ENCODE results near the gene PDZD2.

The PDZD2 gene

GRCh38 chr5:31931874-31932273 is 292.9 kb downstream of the PDZD2 start:
- Histone ChIP-seq H3K27me3 (ENCODE audit: low read depth, low read length) (no peaks in the 10 kb centered on the region), H4K20me1 (ENCODE audit: insufficient read depth, low read length) (no peaks in the 10 kb centered on the region), H3K4me1 (ENCODE audit: low read length) (no peaks in the 10 kb centered on the region), H2AFZ (ENCODE audit: low read depth, low read length) (no peak overlapping the region), H3K27ac (ENCODE audit: low read length) (no peak overlapping the region), H3K9ac (ENCODE audit: low read length) (no peak overlapping the region), H3K4me2 (ENCODE audit: low read length) (no peak overlapping the region), H3K4me3 (ENCODE audit: low read length) (no peak overlapping the region), H3K9me3 (ENCODE audit: insufficient read depth, low read length) (no peaks in the 10 kb centered on the region), H3K36me3 (replicated peaks; ENCODE audit: low read depth, low read length) (no peaks in the 10 kb centered on the region), H3K79me2 (ENCODE audit: low read length) (no peaks in the 10 kb centered on the region)
- TF ChIP-seq CTCF (IDR thresholded peaks at IDR 0.05; ENCODE audit: low read depth, low read length) = no peak
- no peak for TF ChIP-seq EZH2phosphoT487 (IDR thresholded peaks at IDR 0.05; ENCODE audit: low read depth)

- H3K4me3 ChIP-seq (ENCODE audit: low read length) = no peak overlapping the region
- H3K36me3 ChIP-seq (replicated peaks; ENCODE audit: low read depth, low read length) = no peaks in the 10 kb centered on the region
- TF ChIP-seq EZH2phosphoT487 (IDR thresholded peaks at IDR 0.05; ENCODE audit: low read depth) (no peak), CTCF (IDR thresholded peaks at IDR 0.05; ENCODE audit: low read depth, low read length) (no peak)
- no peak overlapping the region for H3K4me2 ChIP-seq (ENCODE audit: low read length)
- H2AFZ ChIP-seq (ENCODE audit: low read depth, low read length) = no peak overlapping the region
- H3K4me1 ChIP-seq (ENCODE audit: low read length) = no peaks in the 10 kb centered on the region
- no peak overlapping the region for H3K27ac ChIP-seq (ENCODE audit: low read length)
- no peaks in the 10 kb centered on the region for H3K9me3 ChIP-seq (ENCODE audit: insufficient read depth, low read length)
- no peaks in the 10 kb centered on the region for H3K79me2 ChIP-seq (ENCODE audit: low read length)
- H4K20me1 ChIP-seq (ENCODE audit: insufficient read depth, low read length) = no peaks in the 10 kb centered on the region
- H3K9ac ChIP-seq (ENCODE audit: low read length) = no peak overlapping the region
- no peaks in the 10 kb centered on the region for H3K27me3 ChIP-seq (ENCODE audit: low read depth, low read length)
Observed at GRCh38 chr5:31934156-31934555, 295.2 kb downstream of the PDZD2 start.

DNA sequence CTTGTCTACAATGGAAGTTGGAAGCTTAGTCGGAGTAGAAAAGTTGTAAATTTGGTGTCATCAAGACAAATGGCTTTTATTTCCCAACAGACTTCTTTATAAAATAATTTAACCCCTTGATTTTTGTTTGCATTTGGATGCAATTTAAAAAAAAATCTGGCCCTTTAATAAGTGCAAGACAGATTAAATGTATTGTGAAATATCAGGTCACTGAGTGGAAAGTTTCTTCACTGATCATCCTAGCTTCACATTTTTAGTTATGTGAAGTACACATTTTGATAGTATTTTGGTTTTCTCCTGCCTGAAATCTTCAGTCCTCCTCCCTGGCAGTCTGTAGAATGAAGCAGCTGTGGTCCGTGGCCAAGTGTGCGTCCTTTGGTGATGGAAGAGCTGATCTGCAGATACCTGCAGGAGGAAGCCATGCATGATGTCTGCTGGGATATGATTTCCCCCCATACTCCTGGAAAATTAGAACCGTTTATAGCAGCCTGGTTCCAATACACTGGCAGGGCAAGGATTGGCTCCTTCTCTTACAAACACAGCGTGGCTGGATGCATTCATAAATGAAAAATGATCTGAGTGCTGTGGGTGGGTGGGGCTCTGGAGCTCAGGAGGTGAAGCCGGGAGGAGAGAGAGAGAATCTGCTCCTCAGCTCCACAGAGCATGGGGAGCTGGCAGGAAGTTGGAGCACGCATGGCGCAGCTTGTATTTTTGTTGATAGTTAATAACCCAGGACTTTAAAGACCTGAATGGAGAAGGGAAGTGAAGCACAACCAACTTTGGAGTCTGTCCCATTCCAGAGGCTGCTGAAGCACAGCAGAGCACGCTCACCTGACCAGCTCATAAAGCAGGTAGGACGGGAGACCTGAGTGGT is 296.8 kb downstream of the PDZD2 start:
- Histone ChIP-seq H3K27me3 (ENCODE audit: low read depth, low read length) (no peaks in the 10 kb centered on the region), H3K36me3 (replicated peaks; ENCODE audit: low read depth, low read length) (no peaks in the 10 kb centered on the region), H3K27ac (ENCODE audit: low read length) (no peak overlapping the region), H3K9ac (ENCODE audit: low read length) (no peak overlapping the region), H3K4me3 (ENCODE audit: low read length) (no peak overlapping the region), H3K9me3 (ENCODE audit: insufficient read depth, low read length) (no peaks in the 10 kb centered on the region), H3K79me2 (ENCODE audit: low read length) (no peaks in the 10 kb centered on the region), H4K20me1 (ENCODE audit: insufficient read depth, low read length) (no peaks in the 10 kb centered on the region), H3K4me1 (ENCODE audit: low read length) (no peaks in the 10 kb centered on the region), H2AFZ (ENCODE audit: low read depth, low read length) (no peak overlapping the region), H3K4me2 (ENCODE audit: low read length) (no peak overlapping the region)
- TF ChIP-seq EZH2phosphoT487 (IDR thresholded peaks at IDR 0.05; ENCODE audit: low read depth) (no peak), CTCF (IDR thresholded peaks at IDR 0.05; ENCODE audit: low read depth, low read length) (no peak)

- no peak overlapping the region for H3K9ac ChIP-seq (ENCODE audit: low read length)
- H3K4me1 ChIP-seq (ENCODE audit: low read length) = no peaks in the 10 kb centered on the region
- H4K20me1 ChIP-seq (ENCODE audit: insufficient read depth, low read length) = no peaks in the 10 kb centered on the region
- TF ChIP-seq CTCF (IDR thresholded peaks at IDR 0.05; ENCODE audit: low read depth, low read length) = no peak
- TF ChIP-seq EZH2phosphoT487 (IDR thresholded peaks at IDR 0.05; ENCODE audit: low read depth) = no peak
- H3K4me2 ChIP-seq (ENCODE audit: low read length) = no peak overlapping the region
- no peak overlapping the region for H3K27ac ChIP-seq (ENCODE audit: low read length)
- H3K9me3 ChIP-seq (ENCODE audit: insufficient read depth, low read length) = no peaks in the 10 kb centered on the region
- no peaks in the 10 kb centered on the region for H3K79me2 ChIP-seq (ENCODE audit: low read length)
- H3K27me3 ChIP-seq (ENCODE audit: low read depth, low read length) = no peaks in the 10 kb centered on the region
- H2AFZ ChIP-seq (ENCODE audit: low read depth, low read length) = no peak overlapping the region
- H3K4me3 ChIP-seq (ENCODE audit: low read length) = no peak overlapping the region
- H3K36me3 ChIP-seq (replicated peaks; ENCODE audit: low read depth, low read length) = no peaks in the 10 kb centered on the region
Observed at GRCh38 chr5:31936683-31937082, 297.8 kb downstream of the PDZD2 start.

Measured in OCI-LY3 (cell line).